ENCODE data around the gene AEBP1.

- TF ChIP-seq CTCF (conservative IDR thresholded peaks at IDR 0.05; ENCODE audit: low read depth in 2 of 2) (no peak), EZH2 (IDR thresholded peaks at IDR 0.05; ENCODE audit: low read depth, unreplicated experiment) (no peak), CREB1 (CRISPR knock-in tag; IDR thresholded peaks at IDR 0.05; ENCODE audit: low read depth) (no peak), EZH2phosphoT487 (IDR thresholded peaks at IDR 0.05; ENCODE audit: unreplicated experiment) (no peak)
These were observed 44.9 kb downstream of the AEBP1 start for GRCh38 chr7:44148961-44149536.
